Panc1 (cell line): ENCODE results near the gene EPDR1. TPM values are rescaled to one million over a fixed set of nuclear protein-coding genes. Genes with fewer than 3 reads are reported as not detected.

ENCODE experiments used
- ATAC-seq: fragments of 200-7000 bp; cut with Tn5 transposase; 2 replicates; pipeline ENCODE4 v1.9.1; 2020; ENCODE audit warnings: mild to moderate bottlenecking, moderate library complexity
- BruUV-seq: library from RNA; stranded (reverse); fragments of 400-500 nt; replicated peaks from 2 replicates; lab custom pipeline; 2021; lab: Mats Ljungman, UMichigan
- CTCF ChIA-PET: fragments of 300-600 bp; sonication (Branson Sonifier 250); formaldehyde crosslinking; loops from one replicate; lab custom pipeline; 2022; ENCODE audit warnings: antibody characterized with exemption; lab: Charles Lee
- POLR2A ChIA-PET: fragments of 300-600 bp; sonication (Branson Sonifier 250); formaldehyde crosslinking; loops from one replicate; lab custom pipeline; 2022; ENCODE audit warnings: antibody characterized with exemption; lab: Charles Lee
- DNase-seq: peaks from one replicate; pipeline ENCODE4 v3.0.0-alpha.2; 2010; ENCODE audit warnings: low read depth, low spot score
- H3K27ac ChIP-seq: 2 replicates; pipeline ENCODE4 v1.5.1; 2011; ENCODE audit warnings: mild to moderate bottlenecking, low read length, inconsistent platforms
- H3K27me3 ChIP-seq: fragments of 200-500 bp; sonication (Bioruptor generic); 2 replicates; pipeline ENCODE4 v1.6.0; 2014; ENCODE audit warnings: low read length, inconsistent platforms; ENCODE audit not compliant: control insufficient read depth, insufficient read depth
- H3K36me3 ChIP-seq: fragments of 200-500 bp; sonication (Bioruptor generic); 2 replicates; pipeline ENCODE4 v1.5.1; 2014; ENCODE audit warnings: inconsistent platforms, mild to moderate bottlenecking, low read length, moderate library complexity; ENCODE audit not compliant: control insufficient read depth, insufficient read depth
- H3K4me1 ChIP-seq: 2 replicates; pipeline ENCODE4 v1.5.1; 2011; ENCODE audit warnings: inconsistent platforms, mild to moderate bottlenecking, low read length, moderate library complexity; ENCODE audit not compliant: control insufficient read depth, insufficient read depth
- H3K4me3 ChIP-seq, 2 experiments: 2 replicates each; pipeline ENCODE4 v1.5.1; 2011 to 2012; ENCODE audit warnings: low read depth in 2 of 2, low read length in 2 of 2, mild to moderate bottlenecking in 2 of 2, inconsistent platforms in 1 of 2, moderate library complexity in 1 of 2
- H3K9me3 ChIP-seq: fragments of 200-500 bp; sonication (Bioruptor generic); 2 replicates; pipeline ENCODE4 v1.5.1; 2014; ENCODE audit warnings: low read depth, mild to moderate bottlenecking, inconsistent platforms, low read length, moderate library complexity; ENCODE audit not compliant: control insufficient read depth, insufficient read depth
- POLR2AphosphoS5 ChIP-seq: IDR thresholded peaks from 2 replicates; pipeline ENCODE4 v1.6.1; 2012; ENCODE audit warnings: mild to moderate bottlenecking, low read depth, low read length, moderate library complexity
- SIN3A ChIP-seq: IDR thresholded peaks from 2 replicates; pipeline ENCODE4 v1.6.1; 2012; ENCODE audit warnings: low read depth, mild to moderate bottlenecking, low read length, moderate library complexity, borderline replicate concordance; ENCODE audit not compliant: insufficient read depth
- TCF7L2 ChIP-seq: IDR thresholded peaks from 2 replicates; pipeline ENCODE4 v1.6.1; 2011; ENCODE audit warnings: mild to moderate bottlenecking, low read depth, low read length, inconsistent platforms
- in situ Hi-C: cut with HindIII; loops from 2 replicates; pipeline ENCODE4 v1.10.0; 2016; ENCODE audit warnings: low sequenced_read_pairs, low pct_unique_long_range_greater_than_20kb
- intact Hi-C: fragments of 100-400 bp; cut with micrococcal nuclease; formaldehyde crosslinking; loops from one replicate; pipeline ENCODE4 v1.10.0; 2022; ENCODE audit not compliant: unreplicated experiment
- total RNA-seq: library from RNA; stranded (reverse); gene quantifications from one replicate; pipeline ENCODE4 v1.2.1, GENCODE V29; 2021; ENCODE audit not compliant: unreplicated experiment
- TF ChIP-seq, protein P1 (sequence below): fragments of 450-650 bp; IDR thresholded peaks from 2 replicates; pipeline ENCODE4 v1.5.1; 2017; ENCODE audit warnings: mild to moderate bottlenecking
- TF ChIP-seq, protein P2 (sequence below), 2 experiments: IDR thresholded peaks; 2 replicates each; pipeline ENCODE4 v1.6.1; 2011 to 2012; ENCODE audit warnings: low read depth in 2 of 2, control low read depth in 1 of 2, low read length in 1 of 2, mild to moderate bottlenecking in 1 of 2, moderate library complexity in 1 of 2; ENCODE audit not compliant: insufficient read depth in 1 of 2

The EPDR1 gene
- total RNA-seq, 1 experiment from 2014 or later = 86.6 TPM

DNA sequence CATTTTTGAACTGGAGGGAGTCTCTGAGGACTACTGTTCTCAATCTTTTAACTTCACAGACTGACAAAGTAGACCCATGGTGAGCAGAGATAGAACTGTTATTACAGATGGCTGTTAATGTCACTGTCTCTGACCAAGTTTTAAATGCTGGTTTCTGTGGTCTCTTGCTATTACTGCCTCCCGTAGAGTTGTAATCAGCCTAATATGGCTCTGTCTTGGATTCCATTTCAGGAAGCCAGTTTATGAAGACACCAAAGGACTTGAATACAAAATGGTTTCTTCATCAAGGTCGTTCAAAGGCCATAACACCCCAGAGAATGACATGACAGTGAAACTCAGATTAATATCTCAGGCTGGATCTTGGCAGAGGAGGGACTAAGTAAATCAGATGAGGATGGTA is 7.7 kb upstream of the EPDR1 start:
- peaks cover 25% of the 10 kb centered on the region for H3K27me3 ChIP-seq
- H3K4me1 ChIP-seq = peaks cover 10% of the 10 kb centered on the region; the same call in 1 of the 2 replicates
- in situ Hi-C loops = no loop called here
- BruUV-seq = no TSS peak
- H3K4me3 ChIP-seq = no peak overlapping the region
- H3K9me3 ChIP-seq = no peaks in the 10 kb centered on the region
- ATAC-seq = no peak
- intact Hi-C loops = no loop called here
- H3K36me3 ChIP-seq = no peaks in the 10 kb centered on the region
- ChIA-PET POLR2A (no interaction called here), CTCF (no interaction called here)
- H3K27ac ChIP-seq = no peak overlapping the region
- no peak for DNase-seq
- TF ChIP-seq, protein P1, sequence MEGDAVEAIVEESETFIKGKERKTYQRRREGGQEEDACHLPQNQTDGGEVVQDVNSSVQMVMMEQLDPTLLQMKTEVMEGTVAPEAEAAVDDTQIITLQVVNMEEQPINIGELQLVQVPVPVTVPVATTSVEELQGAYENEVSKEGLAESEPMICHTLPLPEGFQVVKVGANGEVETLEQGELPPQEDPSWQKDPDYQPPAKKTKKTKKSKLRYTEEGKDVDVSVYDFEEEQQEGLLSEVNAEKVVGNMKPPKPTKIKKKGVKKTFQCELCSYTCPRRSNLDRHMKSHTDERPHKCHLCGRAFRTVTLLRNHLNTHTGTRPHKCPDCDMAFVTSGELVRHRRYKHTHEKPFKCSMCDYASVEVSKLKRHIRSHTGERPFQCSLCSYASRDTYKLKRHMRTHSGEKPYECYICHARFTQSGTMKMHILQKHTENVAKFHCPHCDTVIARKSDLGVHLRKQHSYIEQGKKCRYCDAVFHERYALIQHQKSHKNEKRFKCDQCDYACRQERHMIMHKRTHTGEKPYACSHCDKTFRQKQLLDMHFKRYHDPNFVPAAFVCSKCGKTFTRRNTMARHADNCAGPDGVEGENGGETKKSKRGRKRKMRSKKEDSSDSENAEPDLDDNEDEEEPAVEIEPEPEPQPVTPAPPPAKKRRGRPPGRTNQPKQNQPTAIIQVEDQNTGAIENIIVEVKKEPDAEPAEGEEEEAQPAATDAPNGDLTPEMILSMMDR = no peak
- TF ChIP-seq, protein P2, sequence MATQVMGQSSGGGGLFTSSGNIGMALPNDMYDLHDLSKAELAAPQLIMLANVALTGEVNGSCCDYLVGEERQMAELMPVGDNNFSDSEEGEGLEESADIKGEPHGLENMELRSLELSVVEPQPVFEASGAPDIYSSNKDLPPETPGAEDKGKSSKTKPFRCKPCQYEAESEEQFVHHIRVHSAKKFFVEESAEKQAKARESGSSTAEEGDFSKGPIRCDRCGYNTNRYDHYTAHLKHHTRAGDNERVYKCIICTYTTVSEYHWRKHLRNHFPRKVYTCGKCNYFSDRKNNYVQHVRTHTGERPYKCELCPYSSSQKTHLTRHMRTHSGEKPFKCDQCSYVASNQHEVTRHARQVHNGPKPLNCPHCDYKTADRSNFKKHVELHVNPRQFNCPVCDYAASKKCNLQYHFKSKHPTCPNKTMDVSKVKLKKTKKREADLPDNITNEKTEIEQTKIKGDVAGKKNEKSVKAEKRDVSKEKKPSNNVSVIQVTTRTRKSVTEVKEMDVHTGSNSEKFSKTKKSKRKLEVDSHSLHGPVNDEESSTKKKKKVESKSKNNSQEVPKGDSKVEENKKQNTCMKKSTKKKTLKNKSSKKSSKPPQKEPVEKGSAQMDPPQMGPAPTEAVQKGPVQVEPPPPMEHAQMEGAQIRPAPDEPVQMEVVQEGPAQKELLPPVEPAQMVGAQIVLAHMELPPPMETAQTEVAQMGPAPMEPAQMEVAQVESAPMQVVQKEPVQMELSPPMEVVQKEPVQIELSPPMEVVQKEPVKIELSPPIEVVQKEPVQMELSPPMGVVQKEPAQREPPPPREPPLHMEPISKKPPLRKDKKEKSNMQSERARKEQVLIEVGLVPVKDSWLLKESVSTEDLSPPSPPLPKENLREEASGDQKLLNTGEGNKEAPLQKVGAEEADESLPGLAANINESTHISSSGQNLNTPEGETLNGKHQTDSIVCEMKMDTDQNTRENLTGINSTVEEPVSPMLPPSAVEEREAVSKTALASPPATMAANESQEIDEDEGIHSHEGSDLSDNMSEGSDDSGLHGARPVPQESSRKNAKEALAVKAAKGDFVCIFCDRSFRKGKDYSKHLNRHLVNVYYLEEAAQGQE (IDR thresholded peaks at IDR 0.05; ENCODE audit: insufficient read depth in 1 of 2, low read depth in 2 of 2, low read length in 1 of 2) = no peak
- no peak for TF ChIP-seq SIN3A
- no peak for TF ChIP-seq POLR2AphosphoS5
- TF ChIP-seq TCF7L2 = no peak

DNA sequence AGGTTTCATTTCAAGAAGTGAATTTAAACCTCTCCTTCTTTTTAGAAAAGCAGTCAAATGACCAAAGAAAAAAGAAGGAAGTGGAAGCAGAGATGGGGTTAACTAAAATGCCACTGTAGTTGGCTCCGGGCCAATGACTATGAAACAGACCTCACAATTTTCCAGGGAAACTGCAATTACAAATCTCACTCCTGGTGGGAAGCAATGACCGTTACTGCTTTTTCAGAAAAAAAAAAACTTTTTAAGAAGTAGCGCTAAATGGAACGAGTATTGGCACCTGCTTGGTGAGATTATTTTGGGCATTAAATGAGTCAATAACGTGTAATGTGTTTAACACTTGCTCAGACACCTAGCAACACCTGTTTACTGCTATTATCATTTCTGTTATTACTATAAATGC is 5.0 kb upstream of the EPDR1 start:
- intact Hi-C loops = loop anchor here (5.0 kb wide), 1 partner anchor 307 kb away; no protein-coding TSS in a partner anchor
- DNase-seq (no peak), ATAC-seq (no peak)
- Histone ChIP-seq H3K9me3 (no peaks in the 10 kb centered on the region), H3K4me3 (no peak overlapping the region; a peak in 1 of 4 replicates), H3K27ac (no peak overlapping the region), H3K4me1 (peaks cover 15% of the 10 kb centered on the region), H3K36me3 (no peaks in the 10 kb centered on the region), H3K27me3 (peaks cover 22% of the 10 kb centered on the region)
- no TSS peak for BruUV-seq
- in situ Hi-C loops = no loop called here
- TF ChIP-seq, protein P2 (IDR thresholded peaks at IDR 0.05; ENCODE audit: insufficient read depth in 1 of 2, low read depth in 2 of 2, low read length in 1 of 2) = no peak
- no peak for TF ChIP-seq POLR2AphosphoS5
- POLR2A ChIA-PET = no interaction called here
- CTCF ChIA-PET = no interaction called here
